NCI-H1436 treated with DMSO at 0.1 percent for 48 hours (cell line): ENCODE measurements around the gene CD47.
A peak's percentile ranks its signal among the peaks of the same experiment; 100 is the strongest.

ENCODE experiments used
- DNase-seq: peaks from one replicate; lab custom pipeline; 2025; lab: John Stamatoyannopoulos, UW

Gene CD47

DNA sequence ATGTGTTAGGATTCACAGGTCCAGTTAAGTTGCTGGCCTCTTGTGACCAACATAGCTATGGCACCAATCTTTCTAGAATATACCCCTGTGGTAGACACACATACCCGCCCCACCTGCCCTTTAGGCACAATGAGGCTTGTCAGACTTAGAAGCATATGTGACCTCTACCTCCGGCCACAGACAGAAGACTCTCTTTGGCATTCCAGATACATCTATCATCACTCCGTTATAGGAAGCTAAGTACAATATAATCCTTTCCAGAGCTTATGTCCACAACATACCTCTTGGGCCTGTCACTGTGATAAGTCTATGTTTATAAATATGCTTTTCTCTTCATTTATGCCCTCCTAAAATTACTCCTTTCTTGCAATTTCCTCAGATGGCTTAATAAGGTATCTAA, 39.8 kb downstream of the CD47 start:
- DNase-seq, result no peak

DNA sequence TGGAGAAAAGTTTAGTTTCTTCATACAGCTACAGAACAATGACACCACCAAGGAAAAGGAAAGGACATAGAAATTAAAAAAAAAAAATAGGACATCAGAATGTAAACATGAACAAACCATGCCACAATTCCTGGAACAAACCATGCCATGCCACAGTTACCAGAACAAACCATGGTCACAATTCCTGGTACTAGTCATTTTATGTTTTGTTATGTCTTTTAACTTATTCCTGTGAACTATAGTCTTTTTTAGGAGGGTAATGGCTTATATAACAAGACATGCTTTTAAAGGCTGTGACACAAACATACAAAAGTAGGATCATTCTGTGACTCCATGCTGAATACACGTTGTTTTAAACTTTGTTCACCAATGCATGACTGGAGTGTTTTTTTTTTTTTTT, 42.8 kb downstream of the CD47 start:
- DNase-seq, result no peak

DNA sequence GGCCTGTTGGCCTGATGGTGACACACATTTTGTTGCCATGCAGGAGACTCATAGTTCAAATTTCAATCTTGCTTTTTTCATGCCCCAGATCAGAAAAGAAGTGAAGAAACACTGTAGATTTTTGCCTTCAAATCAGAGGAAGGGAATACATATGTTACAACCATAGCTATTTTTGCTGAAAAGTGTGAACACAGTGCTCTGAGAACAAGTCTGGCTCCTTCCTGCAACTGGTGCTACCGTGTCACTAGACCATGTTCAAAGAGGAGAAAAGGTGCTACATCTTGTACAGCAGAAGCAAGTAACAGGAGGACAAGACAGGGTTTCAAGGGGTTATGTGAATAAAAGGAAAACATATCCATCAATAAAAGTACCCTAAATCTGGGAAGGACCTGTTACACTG, 44.6 kb downstream of the CD47 start:
- DNase-seq, result no peak

DNA sequence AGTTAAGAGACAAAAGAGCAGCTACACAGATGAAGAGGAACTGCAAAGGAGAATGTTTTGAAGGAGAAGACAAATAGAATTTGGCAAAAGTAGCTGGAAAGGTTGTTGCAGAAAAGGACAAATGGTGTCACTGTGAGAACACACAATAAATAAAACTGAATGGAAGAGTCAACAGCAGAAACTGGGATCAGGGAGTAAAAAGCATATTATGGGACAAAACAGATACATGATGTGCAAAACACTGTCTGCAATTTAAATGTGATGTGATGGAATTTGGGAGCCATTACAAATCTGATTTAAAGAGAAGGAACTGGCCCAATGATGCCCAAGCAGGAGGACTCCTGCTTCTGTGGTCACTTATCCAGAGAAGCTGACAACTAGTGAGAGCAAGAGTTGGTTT, 46.1 kb downstream of the CD47 start:
- DNase-seq, result no peak

DNA sequence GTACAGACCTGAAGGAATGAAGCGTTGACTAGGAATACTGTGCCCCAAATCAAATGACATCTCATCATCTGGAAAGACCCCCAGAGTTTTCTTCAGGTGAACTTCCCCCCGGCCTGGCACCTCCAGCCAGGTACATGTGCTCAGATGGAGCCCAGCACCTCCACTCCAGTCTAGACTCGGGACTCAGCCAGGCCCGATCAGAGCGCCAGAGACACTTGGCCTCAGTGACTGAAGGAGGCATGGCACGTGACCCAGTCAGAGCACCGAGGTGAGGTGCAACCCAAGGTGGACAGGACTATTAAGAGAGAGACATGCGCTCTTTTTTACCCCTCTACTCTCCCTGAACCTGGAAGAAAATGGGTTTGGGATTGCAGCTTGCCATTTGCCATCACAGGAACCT, 48.5 kb downstream of the CD47 start:
- DNase-seq, result no peak

DNA sequence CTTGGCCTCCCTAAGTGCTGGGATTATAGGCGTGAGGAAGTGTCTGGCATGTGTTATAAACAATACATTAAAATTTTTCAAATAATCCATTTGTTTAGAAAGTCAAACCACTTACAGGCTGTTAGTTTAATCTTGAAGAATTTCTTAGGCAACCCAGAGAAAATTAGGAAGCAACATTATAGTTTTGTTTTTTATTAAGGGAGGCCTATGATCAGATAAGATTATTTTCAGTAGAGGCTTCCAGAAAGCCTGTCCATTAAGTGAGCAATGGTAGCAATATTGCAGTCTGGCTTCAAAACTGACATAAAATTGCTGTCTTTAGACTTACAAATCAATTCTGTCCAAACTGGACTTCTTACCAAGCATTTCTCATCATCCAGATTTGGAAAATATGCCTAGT, 49.6 kb downstream of the CD47 start:
- no peak for DNase-seq

DNA sequence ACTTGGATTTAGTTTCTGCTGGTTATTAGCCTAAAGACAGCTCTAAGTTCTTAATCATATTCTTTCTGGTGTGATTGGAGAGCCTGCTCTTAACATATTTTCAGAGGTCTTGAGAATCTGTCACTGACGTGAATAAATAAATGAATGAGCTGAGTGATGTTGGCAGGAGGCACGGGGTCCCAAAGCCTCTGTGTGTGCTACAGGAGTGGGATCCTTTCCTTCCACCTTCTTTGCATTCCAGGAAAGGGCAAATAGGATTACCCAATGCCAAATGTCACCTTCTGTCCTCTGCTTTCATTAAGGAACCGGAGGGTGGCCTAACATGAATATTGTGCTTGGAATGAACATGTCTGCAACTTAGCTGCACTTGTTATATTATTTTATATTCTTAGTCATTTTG, 53.1 kb downstream of the CD47 start:
- no peak for DNase-seq

DNA sequence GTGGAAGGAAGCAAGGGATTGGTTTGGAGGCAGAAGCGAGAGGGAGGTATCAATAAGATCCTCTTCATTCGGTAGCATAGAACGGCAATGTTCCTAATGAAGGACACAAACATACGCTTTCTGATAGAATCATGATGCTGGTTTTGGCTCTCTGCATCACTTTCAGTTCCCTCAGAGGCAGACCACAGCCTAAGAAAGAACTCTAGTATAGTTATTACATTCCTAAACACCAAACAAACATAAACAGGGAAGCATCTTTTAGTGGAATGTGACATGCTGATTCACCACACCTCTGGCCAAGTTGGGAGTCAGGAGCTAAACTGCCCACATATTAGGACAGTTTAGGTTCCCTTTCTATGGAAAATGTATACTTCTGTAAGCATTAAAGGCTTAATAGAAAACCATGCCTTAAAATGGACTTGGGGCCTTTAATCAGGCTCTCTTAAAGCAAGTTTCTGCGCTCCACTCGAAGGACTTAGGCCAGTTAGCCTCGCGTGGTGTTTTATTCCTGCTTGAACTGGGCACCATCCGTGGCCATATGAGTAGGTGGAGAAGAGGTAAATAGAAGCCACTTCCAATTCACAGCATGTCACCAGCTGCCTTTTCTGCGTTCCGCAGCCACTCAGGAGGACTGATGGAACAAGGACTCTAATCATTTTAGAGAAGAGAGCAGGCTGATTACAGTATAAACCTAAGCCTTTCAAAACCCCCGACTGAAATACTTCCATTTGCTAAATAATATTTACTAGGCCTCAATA, 53.7 kb downstream of the CD47 start:
- DNase-seq, result no peak

DNA sequence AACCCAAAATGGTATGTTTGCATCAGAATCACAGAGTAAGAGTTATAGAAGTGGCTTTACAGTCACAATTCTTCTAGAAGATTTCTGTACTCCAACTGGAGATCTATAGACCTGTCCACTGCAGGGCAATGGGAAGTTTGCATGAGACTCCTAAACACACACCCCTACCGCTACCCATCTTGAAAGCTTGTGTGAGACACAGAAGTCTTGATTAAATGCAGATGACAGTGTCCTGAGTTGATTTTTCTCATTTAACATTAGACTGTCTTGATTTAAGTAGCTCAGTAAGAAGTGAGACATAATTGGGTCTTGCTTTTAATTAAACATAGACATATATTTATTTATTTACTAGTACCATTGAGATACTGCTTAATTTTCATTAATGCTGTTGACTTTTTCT, 54.4 kb downstream of the CD47 start:
- DNase-seq, result no peak

DNA sequence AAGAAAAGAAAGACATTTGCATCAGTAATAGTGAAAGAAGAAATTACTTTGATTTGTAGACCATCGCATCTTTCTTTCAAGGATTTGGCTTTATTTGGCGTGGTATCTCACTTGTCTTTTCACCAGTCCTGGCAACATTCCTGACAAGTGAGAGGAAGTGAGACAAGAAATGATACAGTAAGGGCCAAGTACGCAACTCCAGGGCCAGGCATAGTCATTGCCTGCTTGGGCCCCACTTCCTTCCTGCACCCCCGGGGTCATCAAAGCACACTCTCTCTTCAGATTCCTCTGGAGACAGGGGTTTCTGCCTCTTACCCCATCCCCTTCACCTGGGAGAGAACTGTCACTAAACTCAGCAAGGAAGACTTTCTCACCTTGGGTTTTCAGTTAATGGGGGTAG, 55.1 kb downstream of the CD47 start:
- DNase-seq, result no peak

DNA sequence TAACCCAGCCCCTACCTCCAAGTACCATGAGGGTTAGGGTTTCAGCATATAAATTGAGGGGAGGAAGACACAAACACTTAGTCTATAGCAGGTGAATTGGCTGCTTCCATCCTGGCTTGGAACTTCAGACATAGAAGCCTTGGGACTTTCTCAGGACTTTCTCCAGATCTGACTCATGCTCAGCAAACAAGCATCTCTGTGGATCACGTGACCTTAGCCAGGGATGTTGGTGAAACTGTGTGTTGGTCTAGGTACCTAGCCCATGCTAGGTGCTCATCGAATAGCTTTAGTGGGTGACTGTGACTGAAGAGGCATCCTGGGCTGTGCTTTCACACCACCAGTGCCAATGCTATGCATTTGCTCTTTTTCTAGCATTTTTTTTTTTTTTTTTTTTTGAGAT, 58.9 kb downstream of the CD47 start:
- no peak for DNase-seq

DNA sequence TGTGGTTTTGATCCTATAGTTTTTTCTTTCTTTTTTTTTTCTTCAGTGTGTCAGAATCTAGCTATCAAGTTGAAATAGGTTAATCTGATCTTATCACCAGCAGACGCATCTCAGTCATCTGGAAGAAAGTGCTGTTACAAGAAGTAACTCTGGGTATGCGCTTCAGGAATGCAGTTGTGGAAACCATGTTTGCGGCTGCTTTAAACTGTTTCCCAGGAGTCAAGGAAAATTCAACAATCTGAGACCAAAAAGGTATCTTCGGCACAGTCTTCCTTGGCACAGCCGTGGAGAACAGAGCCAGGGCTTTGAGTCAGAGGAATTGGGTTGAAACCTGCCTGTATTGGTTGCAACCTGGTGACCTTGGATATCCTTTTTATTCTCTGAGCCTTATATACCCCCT, 59.9 kb downstream of the CD47 start:
- DNase-seq, result no peak

DNA sequence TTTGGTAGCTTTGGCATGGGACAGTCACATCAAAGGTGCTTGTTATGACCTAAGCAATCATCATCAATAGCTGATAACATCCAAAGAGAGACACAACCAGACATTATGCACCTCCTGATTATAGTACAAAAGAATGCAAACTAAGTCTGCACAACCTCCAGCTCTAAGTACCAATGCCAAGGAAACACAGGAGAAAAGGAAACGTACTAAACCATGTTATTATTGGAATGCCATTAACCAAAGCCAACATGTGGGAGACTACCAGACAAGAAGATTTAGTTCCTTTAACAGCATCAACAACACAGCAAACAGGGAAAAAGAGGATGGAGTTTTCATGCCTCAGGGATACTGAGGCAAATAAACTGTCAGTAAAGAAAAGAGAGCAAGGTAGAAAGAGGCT, 61.4 kb downstream of the CD47 start:
- no peak for DNase-seq

DNA sequence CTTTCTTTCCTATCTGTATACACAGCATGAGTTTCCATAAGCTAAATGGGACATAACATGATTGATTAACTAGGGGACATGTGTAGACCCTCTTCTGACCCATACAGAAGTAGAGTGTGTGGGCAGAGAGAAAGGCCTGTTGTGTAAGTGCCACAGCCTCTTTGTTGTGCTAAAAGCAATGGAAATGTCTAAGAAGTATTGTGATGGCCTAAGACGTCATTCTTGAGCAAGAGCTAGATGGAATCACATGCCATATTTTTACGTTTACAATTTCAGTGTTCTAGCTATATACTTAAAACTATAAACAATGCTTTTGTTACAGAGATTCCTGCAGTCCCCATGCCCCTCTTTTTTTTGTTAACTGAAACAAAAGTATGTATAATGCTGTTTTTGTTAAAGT, 61.9 kb downstream of the CD47 start:
- DNase-seq, result no peak

DNA sequence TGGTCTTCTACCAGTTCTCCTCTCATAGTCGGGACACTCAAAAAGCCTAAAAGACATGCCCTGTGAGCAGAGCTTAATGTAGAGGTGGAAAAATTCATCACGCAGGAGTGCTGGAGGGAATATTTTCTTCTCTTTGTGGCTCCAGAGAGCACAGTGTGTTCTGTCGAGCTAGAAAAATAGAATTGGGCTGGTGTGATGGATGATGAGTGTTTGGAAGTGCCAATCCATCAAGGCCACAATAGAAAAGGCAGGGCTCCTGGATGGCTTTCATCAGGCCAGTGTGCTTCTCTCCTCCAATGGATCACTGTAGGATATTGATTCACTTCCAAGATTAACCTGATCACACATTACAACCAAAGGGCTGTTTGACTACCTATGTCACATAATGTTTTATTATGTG, 65.7 kb downstream of the CD47 start:
- DNase-seq, result no peak

DNA sequence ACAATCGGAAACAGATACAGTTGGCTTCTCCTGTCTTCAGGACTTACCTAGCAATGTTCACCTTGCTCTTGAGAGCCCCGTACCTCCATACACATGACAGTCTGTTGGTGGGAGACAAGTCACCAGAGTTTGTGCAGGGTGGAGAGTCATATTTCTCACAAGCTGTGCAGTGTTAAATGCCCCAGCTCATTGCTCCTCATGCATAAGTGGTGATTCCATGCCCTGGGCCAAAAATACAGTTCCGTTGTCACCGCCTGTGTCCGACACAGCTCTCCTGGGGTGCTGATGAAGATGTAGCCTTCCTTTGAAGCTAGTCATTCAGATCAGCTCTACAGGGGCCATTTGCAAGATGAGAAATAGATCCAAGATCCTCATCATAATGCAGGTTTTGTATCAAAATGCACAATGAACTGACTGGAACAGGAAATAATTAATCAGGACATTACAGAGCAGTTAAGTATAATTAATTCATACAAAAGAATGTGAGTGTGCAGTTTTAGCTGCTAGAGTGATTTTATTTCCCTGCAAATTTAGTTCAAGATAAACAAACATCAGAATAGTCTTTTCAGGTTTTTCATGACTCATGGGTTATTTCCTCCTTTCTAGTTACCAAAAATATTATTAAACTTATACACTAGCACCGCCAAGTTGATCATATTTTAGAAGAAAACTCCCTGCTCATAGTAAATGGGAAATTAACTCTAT, 66.5 kb downstream of the CD47 start:
- no peak for DNase-seq

DNA sequence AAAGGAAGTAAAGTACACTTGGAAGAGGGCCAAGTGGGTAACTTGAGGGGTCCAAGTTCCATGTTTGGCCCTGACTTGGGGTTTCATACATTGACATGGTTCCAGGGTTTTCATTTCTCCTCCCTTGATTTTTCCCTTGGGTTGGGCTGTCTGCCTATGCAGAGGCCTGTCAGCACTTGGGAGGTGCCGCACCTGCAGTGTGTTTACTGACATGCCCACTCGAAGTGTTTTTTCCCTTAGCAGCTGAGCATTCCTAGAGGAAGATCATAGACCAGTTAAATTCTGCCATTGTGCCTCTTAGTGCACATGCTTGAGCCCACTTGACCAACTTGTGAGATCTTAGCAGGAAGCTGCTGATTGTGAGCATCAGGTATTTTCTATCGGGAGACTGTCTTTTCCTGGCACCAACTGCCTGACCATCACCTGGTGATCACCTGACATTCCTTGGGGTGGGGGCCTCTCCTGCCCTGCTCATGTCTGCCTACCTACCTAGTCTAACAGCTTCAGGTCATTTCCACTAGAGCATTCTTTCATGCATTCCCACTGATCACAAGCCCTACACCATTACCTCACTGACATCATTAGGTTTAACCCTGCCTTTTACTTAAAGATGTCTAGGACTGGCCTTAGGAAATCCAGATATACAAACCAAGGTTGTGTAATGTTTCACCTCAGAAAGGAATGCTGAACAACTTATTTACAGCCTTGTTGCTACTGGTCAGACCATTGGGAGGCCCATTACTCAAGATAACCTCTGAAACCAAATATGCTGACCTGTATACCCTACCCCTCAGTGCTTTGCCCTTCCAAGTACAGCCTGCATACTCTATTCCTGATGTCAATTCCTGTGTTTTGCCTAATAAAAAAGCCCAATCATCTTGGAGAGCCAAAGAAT, 68.3 kb downstream of the CD47 start:
- no peak for DNase-seq

DNA sequence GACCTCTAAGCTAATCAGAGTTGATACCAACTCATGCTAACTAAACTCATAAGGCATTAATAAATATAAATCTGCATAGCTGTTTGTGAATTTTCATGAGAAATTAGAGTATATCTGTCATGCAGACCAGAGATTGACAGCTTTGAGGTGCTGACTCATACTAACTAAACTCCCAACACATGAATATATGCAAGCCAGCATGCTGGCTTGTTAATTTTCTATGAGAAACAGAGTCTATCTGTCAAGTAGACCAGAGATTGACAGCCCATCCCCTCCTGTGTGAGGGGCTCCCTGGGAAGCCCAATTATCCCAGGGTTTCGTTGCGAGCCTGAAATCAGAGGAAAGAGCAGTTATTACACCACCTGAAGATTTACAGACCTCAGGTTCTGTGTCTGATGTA, 69.3 kb downstream of the CD47 start:
- DNase-seq, result no peak

DNA sequence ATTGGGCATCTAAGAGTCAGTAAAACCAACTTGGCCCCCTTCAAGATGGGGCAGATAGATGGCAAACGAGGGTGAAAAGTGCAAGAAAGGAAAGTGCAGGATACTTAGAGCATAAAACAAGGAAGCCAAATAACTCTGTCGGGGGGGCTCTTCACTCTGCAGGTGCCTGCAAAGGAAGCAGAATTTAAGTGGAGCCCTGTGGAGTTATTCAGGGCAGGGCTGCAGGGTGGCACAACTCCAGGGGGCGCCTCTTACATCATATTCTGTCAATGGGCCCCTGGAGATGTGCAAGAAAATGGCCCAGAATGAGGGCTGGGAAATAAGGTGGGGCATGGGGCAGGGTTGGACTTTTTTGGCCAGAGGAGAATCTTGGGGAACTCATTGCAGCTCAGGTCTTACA, 69.7 kb downstream of the CD47 start:
- DNase-seq, result no peak

DNA sequence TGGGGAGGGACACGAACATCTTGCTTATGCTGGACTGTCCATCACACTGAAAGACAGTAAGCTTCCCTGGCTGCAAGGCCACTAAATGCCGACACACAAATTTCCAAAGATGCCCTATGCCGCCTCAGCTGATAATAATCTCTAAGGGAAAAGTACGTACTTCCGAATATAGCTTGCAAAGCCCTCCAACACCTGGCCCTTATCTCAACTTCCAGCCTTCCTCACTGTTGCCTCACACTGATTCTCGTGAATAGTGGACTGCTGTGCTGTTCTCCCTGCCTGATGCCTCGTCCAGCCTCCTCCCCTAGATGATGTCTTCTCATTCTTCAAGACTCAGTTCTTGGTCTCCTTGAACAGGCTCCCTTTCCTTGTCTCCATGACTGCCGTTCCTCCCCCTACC, 72.3 kb downstream of the CD47 start:
- DNase-seq, result no peak

DNA sequence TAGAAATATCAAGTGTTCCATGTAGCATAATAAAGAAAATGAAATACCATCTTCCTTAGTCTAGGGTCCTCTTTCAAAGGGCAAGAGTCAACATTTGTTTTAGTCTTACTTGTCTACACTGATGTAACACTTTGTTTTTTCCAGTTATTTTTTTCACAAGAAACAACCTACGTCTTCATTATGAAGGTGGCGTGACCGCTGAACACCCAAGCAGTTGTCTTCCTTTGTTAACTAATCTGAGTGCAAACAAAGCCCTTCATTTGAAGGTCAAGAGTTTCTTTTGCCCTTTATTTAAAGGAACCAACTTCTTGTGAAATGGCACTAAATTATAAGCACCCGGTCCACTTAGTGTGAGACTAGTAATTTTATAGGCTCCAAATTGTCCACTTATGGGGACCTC, 73.2 kb downstream of the CD47 start:
- peak; percentile 32 for DNase-seq

DNA sequence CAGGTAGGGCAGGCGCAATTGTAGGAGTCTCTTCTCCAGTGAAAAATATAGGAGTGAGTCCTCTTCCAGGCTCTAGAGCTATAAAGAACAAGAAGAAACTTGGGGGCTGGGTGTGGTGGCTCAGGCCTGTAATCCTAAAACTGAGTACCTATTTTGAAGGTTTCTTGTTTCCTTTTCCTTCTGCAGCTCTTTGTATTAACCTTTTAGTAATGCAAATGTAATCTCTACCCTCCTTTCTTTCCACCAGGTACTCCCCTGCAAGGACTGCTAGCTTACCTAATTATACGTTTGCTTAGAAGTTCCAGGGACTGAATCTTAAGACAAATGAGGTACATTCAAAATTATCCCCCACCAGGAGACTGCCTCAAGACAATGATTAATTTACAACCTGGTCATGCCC, 75.9 kb downstream of the CD47 start:
- no peak for DNase-seq
